Measurements from ENCODE around the gene CNGA3. TPM values are rescaled to one million over a fixed set of nuclear protein-coding genes. Genes with fewer than 3 reads are reported as not detected.
"Not testable (repeated sequence)": the region's sequence is repeated elsewhere in the genome, so short reads cannot be mapped to it uniquely, and the experiment has no call there.

CNGA3 gene
- total and polyA plus RNA-seq, 12 donors = 0.11 to 0.16 TPM; not detected in 10

GRCh38 chr2:98412751-98413458 lies 66.6 kb downstream of the CNGA3 start:
- H3K27ac ChIP-seq = no peak overlapping the region
- ATAC-seq (peak; percentile 74 to 91 (median 82)), DNase-seq (peak in 1 of 2 donors; percentile 56)
- H3K9me3 ChIP-seq = peaks cover 0 to 8% (median 0%) of the 10 kb centered on the region in 11 donors
- H3K27me3 ChIP-seq = no peaks in the 10 kb centered on the region
- H3K4me1 ChIP-seq = peaks cover 0 to 8% (median 5%) of the 10 kb centered on the region in 9 donors
- 25 to 30% methylated on average over 5 of the region's 5 CpGs for WGBS, 2 donors
- intact Hi-C loops (cut with DNase I) = loop anchor here (2.0 to 10.0 kb wide), 13 partner anchors 102 to 424 kb away; partner anchors contain the start of genes COA5 (in 3 of the 10) and UNC50 (in 3 of the 10)
- TF ChIP-seq CTCF (IDR thresholded peaks at IDR 0.05) = peak; percentile 73 to 88 (median 80)
- H3K4me3 ChIP-seq = no peak overlapping the region
- H3K36me3 ChIP-seq = no peaks in the 10 kb centered on the region

GRCh38 chr2:98414246-98414645 lies 68.0 kb downstream of the CNGA3 start:
- H3K27ac ChIP-seq, DNase-seq, H3K36me3 ChIP-seq, H3K4me1 ChIP-seq, H3K9me3 ChIP-seq, ATAC-seq, H3K4me3 ChIP-seq, H3K27me3 ChIP-seq: not testable (repeated sequence)
- 94 to 96% methylated on average over 7 of the region's 7 CpGs for WGBS, 2 donors
- intact Hi-C loops (cut with DNase I) = loop anchor here (5.0 to 10.0 kb wide), 10 partner anchors 101 to 423 kb away; partner anchors contain the start of genes COA5 (in 3 of the 10) and UNC50 (in 3 of the 10)

GRCh38 chr2:98415719-98416248 lies 69.5 kb downstream of the CNGA3 start:
- DNase-seq, H3K27me3 ChIP-seq, H3K27ac ChIP-seq, ATAC-seq, H3K9me3 ChIP-seq, H3K4me3 ChIP-seq, H3K36me3 ChIP-seq: not testable (repeated sequence)
- WGBS, 2 donors = 89 to 94% methylated on average over 9 of the region's 9 CpGs
- intact Hi-C loops (cut with DNase I) = loop anchor here in 9 of 10 donors (5.0 to 10.0 kb wide), 8 partner anchors 97 to 419 kb away; partner anchors contain the start of genes COA5 (in 3 of the 9) and UNC50 (in 3 of the 9)
- H3K4me1 ChIP-seq = peaks cover 0 to 23% (median 11%) of the 10 kb centered on the region in 9 donors

- Histone ChIP-seq H3K9me3 (peaks cover 0 to 8% (median 0%) of the 10 kb centered on the region in 11 donors), H3K27me3 (no peaks in the 10 kb centered on the region), H3K36me3 (no peaks in the 10 kb centered on the region), H3K4me1 (peaks cover 0 to 24% (median 11%) of the 10 kb centered on the region in 9 donors), H3K27ac (no peak overlapping the region), H3K4me3 (no peak overlapping the region)
- 87% methylated on average over 2 of the region's 2 CpGs for WGBS, 2 donors
- DNase-seq (no peak), ATAC-seq (no peak)
- intact Hi-C loops (cut with DNase I) = loop anchor here in 9 of 10 donors (5.0 to 10.0 kb wide), 8 partner anchors 96 to 418 kb away; partner anchors contain the start of genes COA5 (in 3 of the 9) and UNC50 (in 3 of the 9)
- TF ChIP-seq CTCF (IDR thresholded peaks at IDR 0.05) = no peak
Measured at GRCh38 chr2:98416383-98417159, 70.3 kb downstream of the CNGA3 start.

DNA sequence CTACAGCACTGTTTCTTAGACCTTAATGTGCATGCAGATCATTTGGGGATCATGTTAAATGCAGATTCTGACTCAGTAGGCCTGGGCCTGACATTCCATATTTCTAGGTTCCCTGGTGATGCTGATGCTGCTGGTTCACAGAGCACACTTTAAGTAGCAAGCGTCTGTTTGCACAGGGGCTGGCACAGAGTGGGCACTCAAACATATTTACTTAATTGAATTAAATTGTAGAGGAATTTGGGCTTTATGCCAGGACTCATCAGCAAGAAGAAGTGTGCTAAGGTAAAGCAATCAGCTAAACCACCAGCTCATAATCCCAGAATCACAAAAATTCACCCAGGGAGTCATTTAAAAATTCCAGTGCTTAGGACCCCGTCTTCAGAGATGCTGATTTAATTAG lies 73.3 kb downstream of the CNGA3 start:
- no peaks in the 10 kb centered on the region for H3K36me3 ChIP-seq
- H3K27ac ChIP-seq = peak overlapping the region in 2 of 10 donors; percentile 21 to 37
- DNase-seq = no peak
- H3K27me3 ChIP-seq = no peaks in the 10 kb centered on the region
- 77 to 78% methylated on average over 2 of the region's 2 CpGs for WGBS, 2 donors
- H3K4me1 ChIP-seq = peaks cover 0 to 16% (median 4%) of the 10 kb centered on the region in 9 donors
- no peak overlapping the region for H3K4me3 ChIP-seq
- no peak for TF ChIP-seq CTCF (IDR thresholded peaks at IDR 0.05)
- intact Hi-C loops (cut with DNase I) = loop anchor here in 9 of 10 donors (5.0 to 10.0 kb wide), 8 partner anchors 93 to 415 kb away; partner anchors contain the start of genes COA5 (in 3 of the 9) and UNC50 (in 3 of the 9)
- ATAC-seq = no peak
- peaks cover 0 to 17% (median 8%) of the 10 kb centered on the region in 11 donors for H3K9me3 ChIP-seq
